ENCODE data around the gene SARS2. TPM values are rescaled to one million over a fixed set of nuclear protein-coding genes. Genes with fewer than 3 reads are reported as not detected.

Gene SARS2
- polyA plus RNA-seq, 3 donors = 8.1 to 21.9 (median 8.3) TPM

- Mint-ChIP-seq H3K9me3 (peaks cover 0 to 10% (median 9%) of the 10 kb centered on the region in 7 donors), H3K4me1 (peaks cover 9% of the 10 kb centered on the region), H3K4me3 (no peak overlapping the region), H3K27me3 (ENCODE audit: low read depth in 3 of 3) (peaks cover 22 to 36% (median 27%) of the 10 kb centered on the region in 3 donors), H3K36me3 (no peaks in the 10 kb centered on the region), H3K27ac (peak overlapping the region in 1 of 7 donors; percentile 41)
- no peak for DNase-seq
- Histone ChIP-seq H3K9ac (ENCODE audit: insufficient read depth, low read length, poor library complexity, severe bottlenecking) (no peak overlapping the region), H3K27ac (ENCODE audit: low read depth in 1 of 2, low read length in 2 of 2) (no peak overlapping the region), H3K27me3 (ENCODE audit: control insufficient read depth in 2 of 2, insufficient read depth in 2 of 2, low read length in 2 of 2) (peaks cover 0 to 14% of the 10 kb centered on the region in 2 donors), H3K4me2 (replicated peaks; ENCODE audit: extremely low read depth, low read length, poor library complexity, severe bottlenecking) (no peak overlapping the region), H3K9me3 (replicated peaks in 1 of 2; ENCODE audit: control insufficient read depth in 1 of 2, insufficient read depth in 1 of 2, low read length in 2 of 2) (no peaks in the 10 kb centered on the region), H2AFZ (ENCODE audit: insufficient read depth, low read depth, low read length, poor library complexity, severe bottlenecking) (no peak overlapping the region), H3K4me3 (replicated peaks in 1 of 3; ENCODE audit: low read depth in 2 of 3, low read length in 3 of 3) (no peak overlapping the region), H3K4me1 (ENCODE audit: control insufficient read depth in 1 of 2, insufficient read depth in 2 of 2, low read length in 2 of 2) (peaks cover 7 to 10% of the 10 kb centered on the region in 2 donors), H3K79me2 (ENCODE audit: insufficient read depth, low read length) (no peaks in the 10 kb centered on the region), H3K36me3 (replicated peaks in 1 of 2; ENCODE audit: control insufficient read depth in 1 of 2, insufficient read depth in 2 of 2, low read length in 2 of 2) (no peaks in the 10 kb centered on the region), H4K20me1 (ENCODE audit: insufficient read depth, low read length) (no peaks in the 10 kb centered on the region)
- TF ChIP-seq CTCF (IDR thresholded peaks at IDR 0.05) = no peak
- intact Hi-C loops (cut with micrococcal nuclease) = loop anchor here in 1 of 2 donors (2.0 kb wide), 1 partner anchor 62 kb away; no protein-coding TSS in a partner anchor
- WGBS (ENCODE audit: insufficient coverage) = 48% methylated on average over 8 of the region's 11 CpGs
These were observed 15.9 kb upstream of the SARS2 start for GRCh38 chr19:38946229-38947010.

DNA sequence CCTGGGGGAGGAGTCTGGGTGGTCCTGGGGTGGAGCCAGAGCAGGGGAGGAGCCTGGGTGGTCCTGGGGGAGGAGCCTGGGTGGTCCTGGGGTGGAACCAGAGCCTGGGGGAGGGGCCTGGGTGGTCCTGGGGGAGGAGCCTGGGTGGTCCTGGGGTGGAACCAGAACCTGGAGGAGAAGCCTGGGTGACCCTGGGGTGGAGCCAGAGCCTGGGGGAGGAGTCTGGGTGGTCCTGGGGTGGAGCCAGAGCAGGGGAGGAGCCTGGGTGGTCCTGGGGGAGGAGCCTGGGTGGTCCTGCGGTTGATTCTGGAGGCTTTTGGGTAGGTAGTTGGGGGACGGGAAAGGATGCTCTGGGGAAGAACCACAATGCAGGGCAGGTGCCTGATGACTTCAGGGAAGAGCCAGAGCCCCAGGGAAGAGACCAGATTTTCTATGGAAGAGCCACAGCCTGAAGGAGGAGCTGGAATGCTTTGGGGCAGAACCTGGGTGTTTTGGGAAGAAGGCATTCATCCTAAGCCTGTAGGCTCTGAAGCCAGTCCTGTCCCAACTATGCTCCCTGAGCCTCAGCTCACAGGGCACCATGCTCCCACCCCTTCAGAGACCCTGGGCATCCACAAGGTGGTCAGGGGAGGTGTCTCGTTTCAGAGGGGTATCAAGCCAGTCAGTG, 15.1 kb upstream of the SARS2 start:
- H3K4me2 ChIP-seq (replicated peaks; ENCODE audit: extremely low read depth, low read length, poor library complexity, severe bottlenecking) = no peak overlapping the region
- H3K36me3 Mint-ChIP-seq = no peaks in the 10 kb centered on the region
- peaks cover 7 to 10% of the 10 kb centered on the region in 2 donors for H3K4me1 ChIP-seq (ENCODE audit: control insufficient read depth in 1 of 2, insufficient read depth in 2 of 2, low read length in 2 of 2)
- WGBS (ENCODE audit: insufficient coverage) = 89% methylated on average over 2 of the region's 3 CpGs
- no peak for DNase-seq
- peaks cover 21 to 31% (median 24%) of the 10 kb centered on the region in 3 donors for H3K27me3 Mint-ChIP-seq (ENCODE audit: low read depth in 3 of 3)
- no peak for TF ChIP-seq CTCF (IDR thresholded peaks at IDR 0.05)
- H3K36me3 ChIP-seq (replicated peaks in 1 of 2; ENCODE audit: control insufficient read depth in 1 of 2, insufficient read depth in 2 of 2, low read length in 2 of 2) = no peaks in the 10 kb centered on the region
- H2AFZ ChIP-seq (ENCODE audit: insufficient read depth, low read depth, low read length, poor library complexity, severe bottlenecking) = no peak overlapping the region
- H3K27ac Mint-ChIP-seq = no peak overlapping the region
- peaks cover 11% of the 10 kb centered on the region for H3K4me1 Mint-ChIP-seq
- H3K9ac ChIP-seq (ENCODE audit: insufficient read depth, low read length, poor library complexity, severe bottlenecking) = no peak overlapping the region
- H3K27ac ChIP-seq (ENCODE audit: low read depth in 1 of 2, low read length in 2 of 2) = no peak overlapping the region
- H3K9me3 Mint-ChIP-seq = peaks cover 0 to 10% (median 9%) of the 10 kb centered on the region in 7 donors
- no peaks in the 10 kb centered on the region for H3K79me2 ChIP-seq (ENCODE audit: insufficient read depth, low read length)
- H4K20me1 ChIP-seq (ENCODE audit: insufficient read depth, low read length) = no peaks in the 10 kb centered on the region
- no peak overlapping the region for H3K4me3 Mint-ChIP-seq
- no peaks in the 10 kb centered on the region for H3K9me3 ChIP-seq (replicated peaks in 1 of 2; ENCODE audit: control insufficient read depth in 1 of 2, insufficient read depth in 1 of 2, low read length in 2 of 2)
- peaks cover 0 to 11% of the 10 kb centered on the region in 2 donors for H3K27me3 ChIP-seq (ENCODE audit: control insufficient read depth in 2 of 2, insufficient read depth in 2 of 2, low read length in 2 of 2)
- no peak overlapping the region for H3K4me3 ChIP-seq (replicated peaks in 1 of 3; ENCODE audit: low read depth in 2 of 3, low read length in 3 of 3)
- intact Hi-C loops (cut with micrococcal nuclease) = loop anchor here in 1 of 2 donors (2.0 kb wide), 1 partner anchor 63 kb away; no protein-coding TSS in a partner anchor
